ENCODE results near the gene GAGE10.

Gene GAGE10, protein sequence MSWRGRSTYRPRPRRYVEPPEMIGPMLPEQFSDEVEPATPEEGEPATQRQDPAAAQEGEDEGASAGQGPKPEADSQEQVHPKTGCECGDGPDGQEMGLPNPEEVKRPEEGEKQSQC

DNA sequence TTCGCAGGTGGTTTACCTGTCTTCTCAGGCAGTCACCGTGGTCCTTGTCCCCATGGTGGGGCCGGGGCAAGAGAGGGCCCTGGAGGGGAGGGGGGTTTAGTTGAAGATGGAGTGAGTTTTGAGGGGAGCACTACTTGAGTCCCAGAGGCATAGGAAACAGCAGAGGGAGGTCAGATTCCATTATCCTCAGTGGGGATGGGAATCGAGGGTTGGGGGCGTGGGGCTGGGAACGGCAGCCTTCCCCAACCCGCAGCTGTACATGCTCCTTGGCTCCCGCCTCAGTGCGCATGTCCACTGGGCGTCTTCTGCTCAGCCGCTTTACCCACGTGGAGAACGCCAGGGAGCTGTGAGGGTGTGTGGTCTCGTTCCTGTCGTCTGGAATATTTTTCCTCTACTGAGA lies at the start of gene GAGE10:
Gene GAGE10 (plus strand): TSS at position 301 of the 400 bp plus-strand sequence. CDS start 1,214 bp downstream, outside the sequence.
- DNase-seq (ENCODE audit: low read depth, low spot score), result no peak

DNA sequence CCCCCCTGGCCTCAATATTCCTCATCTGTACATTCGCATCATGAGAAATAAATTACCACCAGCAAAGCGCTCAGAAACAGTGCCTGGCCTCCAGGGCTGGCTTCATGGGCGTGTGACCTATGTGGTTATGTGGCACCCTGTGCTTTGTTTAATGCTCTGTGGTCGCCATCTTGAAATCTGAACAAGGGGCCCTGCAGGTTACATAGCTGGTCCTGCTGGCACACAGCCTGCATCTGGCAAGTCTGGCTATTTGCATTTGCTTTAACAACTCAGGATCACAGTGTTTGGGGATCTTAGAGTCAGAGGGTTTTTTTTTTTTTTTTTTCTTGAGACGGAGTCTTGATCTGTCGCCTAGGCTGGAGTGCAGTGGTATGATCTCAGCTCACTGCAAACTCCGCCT lies 48.8 kb upstream of the GAGE10 start:
- no peak for DNase-seq (ENCODE audit: low read depth, low spot score)

DNA sequence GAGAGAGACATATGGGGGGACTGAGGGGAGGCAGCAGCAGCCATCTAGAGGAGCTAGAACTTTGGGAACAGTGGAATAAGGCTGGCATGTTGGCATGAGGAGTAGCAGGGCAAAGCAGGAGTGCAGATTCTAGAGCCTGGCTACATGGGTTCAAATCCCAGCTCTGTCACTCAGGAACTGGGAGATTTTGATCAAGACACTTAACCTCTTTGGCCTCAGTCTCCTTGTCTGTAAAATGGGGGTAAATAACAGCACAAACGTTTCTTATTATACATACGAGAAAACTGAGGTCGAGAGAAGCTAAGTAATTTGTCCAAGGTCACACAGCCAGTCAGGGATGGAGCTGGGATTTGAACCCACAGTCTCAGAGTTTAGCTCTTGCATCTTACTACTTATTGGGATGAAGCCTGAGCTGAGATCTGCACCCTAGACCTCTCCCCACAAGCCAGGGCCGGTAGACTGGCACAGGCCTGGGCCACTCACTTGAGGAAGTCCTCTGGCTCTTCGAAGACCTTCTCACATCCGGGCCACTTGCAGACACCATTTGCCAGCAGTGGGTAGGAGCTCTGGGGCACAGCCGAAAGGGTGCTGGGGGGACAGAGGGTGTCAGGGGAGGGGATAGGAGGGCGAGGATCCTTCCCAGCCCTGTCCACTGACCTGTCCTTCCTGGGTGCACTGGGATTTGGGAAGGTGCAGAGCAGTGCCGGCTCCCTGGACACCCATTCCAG lies 47.0 kb upstream of the GAGE10 start:
- no peak for DNase-seq (ENCODE audit: low read depth, low spot score)

DNA sequence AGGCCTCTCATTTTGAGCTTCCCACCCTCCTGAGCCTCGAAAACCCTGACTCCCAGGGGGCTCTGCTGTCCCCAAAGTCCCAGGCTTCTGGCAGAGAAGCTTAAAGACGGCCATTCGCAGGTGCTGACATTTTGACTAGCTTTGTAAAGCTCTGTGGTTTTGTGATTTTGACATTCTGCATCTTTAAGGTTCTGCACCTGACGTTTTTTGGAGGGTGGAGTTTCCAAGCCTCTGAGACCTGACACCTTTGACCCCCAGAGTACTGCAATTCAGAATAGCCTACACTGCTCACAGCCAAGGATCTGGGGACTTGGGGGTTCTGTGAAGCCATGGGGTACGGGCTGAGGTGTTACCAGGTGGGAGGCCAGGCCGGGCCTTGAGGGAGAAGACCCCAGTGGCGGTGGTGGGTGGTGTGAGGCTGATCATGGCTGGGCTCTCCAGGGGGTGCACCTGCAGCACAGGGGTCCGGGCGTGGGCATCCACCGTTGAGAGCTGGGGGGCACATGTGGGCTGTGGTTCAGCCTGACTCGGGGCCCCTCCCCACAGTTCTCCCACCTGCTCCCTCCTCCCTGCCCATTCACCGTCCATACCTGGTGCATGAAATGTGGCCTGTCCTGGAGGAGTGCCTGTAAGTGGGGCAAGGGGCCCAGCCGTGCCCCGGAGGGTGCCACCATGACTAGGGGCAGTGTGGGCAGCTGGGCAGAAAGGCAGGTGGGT lies 46.2 kb upstream of the GAGE10 start:
- DNase-seq (ENCODE audit: low read depth, low spot score), result no peak

DNA sequence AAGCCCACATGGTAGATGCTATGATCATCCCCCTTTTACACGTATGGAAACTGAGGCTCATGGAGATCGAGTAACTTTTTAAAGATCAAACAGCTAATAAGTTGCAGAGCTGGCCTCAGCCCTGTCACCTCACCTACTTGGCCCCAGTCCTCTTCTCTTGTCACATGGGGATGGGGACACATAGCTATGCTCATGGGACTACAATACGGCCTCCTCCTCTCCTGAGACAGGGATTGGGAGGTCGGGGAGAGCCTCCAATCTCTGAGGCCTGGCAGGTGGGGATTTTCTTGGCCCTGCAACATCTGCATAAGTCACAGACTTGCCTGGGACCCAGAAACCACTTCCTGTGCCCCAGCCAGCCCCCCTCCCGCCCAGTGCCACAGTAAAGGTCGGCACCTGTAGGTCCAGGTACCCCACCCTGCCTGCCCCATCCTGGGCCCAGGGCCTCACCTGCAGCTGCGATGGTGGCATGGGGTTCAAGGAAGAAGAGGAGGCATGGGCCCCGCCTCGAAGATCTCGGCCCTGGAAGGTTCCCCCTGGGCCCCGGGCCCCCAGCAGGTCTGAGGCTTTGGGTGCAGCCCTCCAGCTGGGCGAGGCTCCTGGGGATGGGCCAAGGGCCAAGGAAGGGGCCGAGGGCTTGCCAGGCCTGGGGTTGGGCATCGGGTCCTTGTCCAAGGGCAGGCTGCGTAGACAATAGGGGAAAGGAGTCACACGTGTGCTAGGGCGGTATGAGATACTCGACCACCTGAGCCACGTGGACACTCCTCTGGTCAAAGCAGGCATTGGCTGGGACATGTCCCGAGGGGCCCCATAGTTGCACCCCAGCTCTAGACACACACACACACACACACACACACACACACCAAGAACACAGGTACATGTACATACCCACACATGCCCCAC lies 45.3 kb upstream of the GAGE10 start:
- DNase-seq (ENCODE audit: low read depth, low spot score), result no peak

DNA sequence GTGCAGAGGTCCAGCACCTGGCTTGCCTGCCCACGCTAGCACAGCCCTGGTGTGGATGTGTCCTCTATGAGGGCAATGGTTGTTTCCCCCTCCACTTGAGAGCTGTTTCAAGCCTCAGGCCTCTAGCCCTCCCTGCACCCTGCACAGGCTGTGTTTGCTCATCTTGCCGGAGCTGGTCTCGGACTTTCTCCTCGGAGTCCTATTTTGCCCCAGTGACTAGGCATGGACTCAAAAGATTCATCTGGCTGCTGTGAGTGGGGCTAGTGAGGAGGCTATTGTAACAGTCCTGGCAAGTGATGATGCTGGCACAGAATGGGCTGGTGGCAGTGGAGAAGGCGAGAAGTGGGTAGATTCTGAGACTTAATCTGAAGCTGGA lies 44.7 kb upstream of the GAGE10 start:
- DNase-seq (ENCODE audit: low read depth, low spot score), result no peak

DNA sequence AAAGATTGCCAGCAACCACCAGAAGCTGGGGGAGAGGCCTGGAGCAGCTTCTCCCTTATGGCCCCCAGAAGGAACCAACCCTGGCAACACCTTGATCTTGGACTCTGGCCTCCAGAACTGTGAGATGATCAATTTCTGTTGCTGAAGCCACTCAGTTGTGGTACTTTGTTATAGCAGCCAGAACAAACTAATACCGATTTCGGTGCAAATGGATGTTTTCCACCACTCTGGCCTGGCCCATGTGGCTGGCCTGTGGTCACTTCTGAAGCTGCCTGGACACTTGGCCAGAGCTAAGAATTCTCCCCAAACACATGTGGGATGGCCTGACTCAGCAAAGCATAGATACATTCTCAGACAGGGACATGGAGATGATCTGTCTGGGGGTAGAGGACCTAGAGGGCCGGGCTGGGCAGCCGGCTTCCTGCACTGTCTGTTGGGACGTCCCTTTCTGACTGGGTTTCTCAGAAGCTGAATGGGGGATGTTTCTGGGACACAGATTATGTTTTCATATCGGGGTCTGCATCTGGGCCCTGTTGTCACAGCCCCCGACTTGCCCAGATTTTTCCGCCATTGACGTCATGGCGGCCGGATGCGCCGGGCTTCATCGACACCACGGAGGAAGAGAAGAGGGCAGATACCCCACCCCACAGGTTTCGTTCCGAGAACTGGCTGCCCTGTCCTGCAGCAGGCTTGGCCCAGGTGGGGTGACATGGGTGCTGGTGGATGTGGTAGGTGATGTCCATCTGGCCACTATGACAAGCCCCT lies 43.0 kb upstream of the GAGE10 start:
- DNase-seq (ENCODE audit: low read depth, low spot score), result no peak

DNA sequence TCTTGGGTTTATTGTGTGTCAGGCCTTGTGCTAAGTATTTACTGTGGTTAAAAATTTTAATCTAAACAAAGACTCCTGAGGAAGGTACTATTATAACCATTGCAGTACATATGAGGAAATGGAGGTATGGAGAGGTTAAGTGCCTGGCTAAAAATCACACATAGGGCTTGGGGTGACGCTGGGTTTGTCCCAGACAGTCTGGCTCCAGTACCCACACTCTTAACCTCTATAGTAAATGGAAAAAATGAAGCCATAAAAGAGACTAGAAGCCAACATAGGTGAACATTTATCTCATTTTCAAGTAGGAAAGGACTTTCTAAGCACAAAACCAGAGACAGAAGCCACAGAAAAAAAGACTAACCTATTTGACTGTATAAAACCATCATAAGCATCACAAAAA lies 40.8 kb upstream of the GAGE10 start:
- DNase-seq (ENCODE audit: low read depth, low spot score), result no peak

DNA sequence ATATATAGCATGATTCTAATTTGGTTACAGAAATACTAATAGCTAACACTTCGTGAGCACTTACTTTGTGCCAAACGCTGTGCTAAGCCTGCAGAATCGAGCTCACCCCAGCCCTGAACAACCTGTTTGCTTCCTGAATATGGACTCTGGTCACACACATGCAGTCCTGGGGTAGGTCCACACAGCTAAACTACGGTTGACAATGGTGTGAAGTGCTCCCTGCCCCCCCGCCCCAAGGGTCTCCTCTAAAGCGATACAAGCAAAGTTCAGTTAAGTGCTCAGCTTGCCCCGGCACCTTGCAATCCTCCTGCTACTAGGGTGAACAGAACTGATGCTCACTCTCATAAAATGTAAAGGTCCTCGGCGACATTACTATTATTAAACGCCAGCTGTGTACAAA lies 39.8 kb upstream of the GAGE10 start:
- DNase-seq (ENCODE audit: low read depth, low spot score), result no peak

DNA sequence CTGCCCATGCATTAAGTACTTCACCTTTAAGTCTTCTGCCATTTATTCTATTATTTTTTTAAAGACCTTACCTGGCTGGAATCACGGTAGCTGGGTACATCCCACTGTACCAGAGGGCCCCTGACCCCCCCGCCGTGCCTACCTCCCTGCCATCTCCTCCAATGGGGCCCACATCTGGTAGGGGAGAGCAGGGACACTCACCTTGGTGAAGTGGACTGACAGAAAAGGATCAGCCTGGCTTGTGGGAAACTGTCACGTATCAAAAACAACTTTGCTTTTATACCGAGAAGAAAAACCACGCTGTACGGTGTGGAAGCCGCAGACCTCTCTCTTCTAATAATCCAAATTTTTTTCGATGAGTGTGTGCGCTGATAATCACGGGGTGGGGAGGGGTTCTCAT lies 39.0 kb upstream of the GAGE10 start, which contains the start of gene FOXP3:
Gene FOXP3 (minus strand): TSS at position 251 of the 400 bp plus-strand sequence. CDS start 6,205 bp downstream, outside the sequence.
- no peak for DNase-seq (ENCODE audit: low read depth, low spot score)

DNA sequence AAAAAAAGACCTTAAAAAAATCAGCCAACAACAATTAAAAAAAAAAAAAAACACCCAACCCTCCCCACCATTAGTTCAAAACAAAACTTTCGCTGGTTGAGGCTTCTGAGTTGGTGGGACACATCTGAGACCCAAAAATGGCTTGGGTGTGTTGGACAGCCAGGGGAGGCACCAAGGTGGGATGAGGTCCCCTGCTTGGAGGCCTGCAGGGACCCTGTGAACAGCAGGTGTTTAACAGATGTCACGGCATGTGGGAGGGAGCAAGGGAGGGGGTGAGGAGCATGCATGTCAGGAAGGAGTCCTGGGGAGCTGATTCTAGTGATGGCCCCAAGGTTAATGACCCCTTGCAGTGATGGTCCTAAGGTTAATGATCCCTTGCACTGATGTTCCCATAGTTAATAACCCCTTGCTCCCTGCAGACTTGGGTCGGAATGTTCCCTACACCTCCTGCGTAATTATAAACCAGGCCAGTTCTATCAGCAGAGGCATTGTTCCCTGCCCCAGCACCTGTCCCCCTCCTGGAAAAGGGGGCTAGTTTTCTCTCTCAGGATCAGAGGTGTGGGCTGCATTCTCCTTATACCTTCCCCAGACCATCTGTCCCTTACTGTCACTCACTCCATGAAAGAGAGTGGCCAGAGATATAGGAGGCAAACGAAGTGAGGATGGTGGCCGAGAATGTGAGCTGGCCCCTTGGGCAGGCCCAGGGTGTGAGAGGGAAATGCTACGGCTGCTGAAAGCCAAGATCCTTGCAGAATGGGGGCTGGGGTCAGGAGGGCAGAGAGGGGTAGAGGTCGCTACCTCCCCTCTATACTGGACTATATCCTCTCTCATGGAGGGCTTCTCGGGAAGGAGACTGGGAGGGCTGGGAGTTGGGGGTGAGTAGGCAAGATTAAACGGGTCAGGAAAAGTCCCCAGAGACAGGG lies 36.7 kb upstream of the GAGE10 start:
- no peak for DNase-seq (ENCODE audit: low read depth, low spot score)

DNA sequence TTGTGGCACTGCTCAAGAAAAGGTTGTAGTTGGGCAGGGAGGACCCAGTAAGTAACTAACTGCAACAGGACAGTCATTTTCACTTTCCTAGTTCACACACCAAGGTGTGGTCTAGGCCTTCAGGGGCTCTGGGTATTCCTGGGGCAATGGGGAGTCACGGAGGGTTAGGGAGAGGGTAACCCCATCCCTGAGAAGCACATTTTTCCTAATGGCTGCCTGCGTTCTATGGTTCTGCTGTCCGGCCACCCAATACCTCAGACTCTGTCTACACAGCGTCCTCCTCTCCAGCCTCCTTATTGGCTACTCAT lies 34.8 kb upstream of the GAGE10 start:
- no peak for DNase-seq (ENCODE audit: low read depth, low spot score)

DNA sequence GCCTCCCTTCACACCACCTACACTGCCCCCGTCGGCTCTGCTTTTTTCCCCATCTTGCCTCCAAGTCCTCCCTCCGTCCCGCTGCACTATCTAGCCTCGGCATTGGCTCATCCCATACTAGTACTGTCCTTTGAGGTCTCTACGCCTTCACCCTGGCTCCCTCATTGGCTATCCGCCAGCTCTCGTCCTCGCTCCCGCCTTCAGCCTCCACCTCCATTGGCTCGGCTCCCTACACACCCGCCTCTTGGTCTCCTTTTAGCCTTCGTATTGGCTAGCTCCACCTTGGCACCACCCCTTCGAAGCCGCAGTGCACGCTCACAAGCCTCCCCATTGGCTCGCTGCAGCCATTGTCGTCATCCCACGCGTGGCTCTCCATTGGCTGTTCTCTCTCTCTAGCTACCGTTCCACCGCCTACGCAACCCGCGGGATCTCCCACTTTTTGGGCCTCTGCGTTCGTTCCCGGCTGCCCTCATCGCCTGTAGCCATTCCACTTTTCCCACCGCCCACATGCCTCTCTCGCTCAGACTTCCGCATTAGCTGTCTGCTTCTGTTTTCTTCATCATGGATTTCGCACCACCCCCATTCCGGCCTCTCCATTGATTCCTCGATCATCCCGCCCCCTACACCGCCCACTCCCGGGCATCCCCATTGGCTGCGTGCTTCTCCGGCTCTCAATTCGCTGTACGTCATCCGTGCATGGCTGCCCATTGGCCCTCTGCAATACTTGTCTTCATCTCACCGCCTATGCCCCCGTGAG lies 34.3 kb upstream of the GAGE10 start:
- DNase-seq (ENCODE audit: low read depth, low spot score), result peak; percentile 95

DNA sequence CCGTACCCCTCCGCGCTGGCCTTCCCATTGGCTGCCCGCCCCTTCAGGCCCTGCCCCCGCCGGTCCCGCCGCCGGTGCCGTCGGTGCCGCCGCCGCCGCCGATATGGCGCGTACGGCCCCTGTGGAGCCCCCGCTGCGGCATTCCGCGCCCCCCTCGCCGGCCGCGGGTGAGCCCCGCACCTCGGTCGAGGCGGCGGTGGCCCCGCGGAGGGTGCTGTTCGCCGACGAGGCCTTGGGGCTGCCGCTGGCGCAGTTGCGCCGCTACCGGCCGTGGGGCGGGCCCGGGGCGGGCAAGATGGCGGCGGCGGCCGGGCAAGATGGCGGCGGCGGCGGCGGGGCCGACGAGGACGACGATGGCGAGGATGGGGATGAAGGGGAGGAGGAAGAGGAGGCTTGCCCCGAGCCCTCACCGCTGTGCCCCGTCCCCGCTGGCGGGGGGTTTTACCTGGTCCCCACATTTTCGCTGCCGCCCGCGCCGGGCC lies 33.6 kb upstream of the GAGE10 start, which contains the start of gene PPP1R3F:
Gene PPP1R3F (plus strand): TSS at position 27 of the 482 bp plus-strand sequence. CDS start 77 bp downstream, at position 104.
- DNase-seq (ENCODE audit: low read depth, low spot score), result no peak

DNA sequence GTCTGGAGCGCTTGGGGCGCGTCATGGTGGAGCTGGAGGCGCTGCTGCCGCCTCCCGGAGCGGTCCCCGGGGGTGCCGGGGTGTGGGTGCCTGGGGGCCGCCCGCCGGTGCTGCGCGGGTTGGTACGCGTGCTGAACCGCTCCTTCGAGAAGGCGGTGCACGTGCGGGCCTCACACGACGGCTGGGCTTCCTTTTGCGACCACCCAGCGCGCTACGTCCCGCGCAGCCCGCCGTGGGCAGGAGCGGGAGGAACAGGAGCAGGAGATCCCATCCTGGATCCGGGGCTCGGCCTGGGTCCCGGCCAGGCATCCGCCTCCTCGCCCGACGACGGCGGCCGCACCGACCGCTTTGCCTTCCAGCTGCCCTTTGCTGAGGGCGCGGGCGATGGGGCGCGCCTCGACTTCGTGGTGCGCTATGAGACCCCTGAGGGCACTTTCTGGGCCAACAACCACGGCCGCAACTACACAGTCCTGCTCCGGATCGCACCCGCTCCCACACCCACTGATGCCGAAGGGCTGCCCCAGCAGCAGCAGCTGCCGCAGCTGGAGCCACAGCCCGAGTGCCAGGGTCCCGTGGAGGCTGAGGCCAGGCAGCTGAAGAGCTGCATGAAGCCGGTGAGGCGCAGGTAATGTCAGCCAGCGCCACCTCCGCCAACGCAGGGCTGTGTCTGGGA lies 33.1 kb upstream of the GAGE10 start:
- DNase-seq (ENCODE audit: low read depth, low spot score), result no peak

DNA sequence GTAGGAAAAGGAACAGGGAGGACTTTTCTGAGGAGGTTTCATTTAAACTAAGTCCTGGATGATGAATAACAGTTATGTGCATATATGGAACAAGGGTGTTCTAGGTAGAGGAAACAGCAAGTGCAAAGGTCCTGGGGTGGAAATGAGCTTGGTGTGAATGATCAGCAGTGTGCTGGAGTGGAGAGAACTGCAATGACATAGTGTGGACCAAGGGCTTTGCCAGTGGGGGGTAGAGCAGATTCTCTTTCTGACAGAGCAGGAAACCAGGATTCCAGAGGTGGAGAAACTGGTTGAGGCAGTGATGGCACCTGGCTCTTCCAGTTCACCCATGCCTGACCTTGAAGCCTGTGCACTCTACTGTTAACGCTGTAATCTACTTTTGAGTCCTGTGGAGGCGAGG lies 32.1 kb upstream of the GAGE10 start:
- DNase-seq (ENCODE audit: low read depth, low spot score), result no peak

DNA sequence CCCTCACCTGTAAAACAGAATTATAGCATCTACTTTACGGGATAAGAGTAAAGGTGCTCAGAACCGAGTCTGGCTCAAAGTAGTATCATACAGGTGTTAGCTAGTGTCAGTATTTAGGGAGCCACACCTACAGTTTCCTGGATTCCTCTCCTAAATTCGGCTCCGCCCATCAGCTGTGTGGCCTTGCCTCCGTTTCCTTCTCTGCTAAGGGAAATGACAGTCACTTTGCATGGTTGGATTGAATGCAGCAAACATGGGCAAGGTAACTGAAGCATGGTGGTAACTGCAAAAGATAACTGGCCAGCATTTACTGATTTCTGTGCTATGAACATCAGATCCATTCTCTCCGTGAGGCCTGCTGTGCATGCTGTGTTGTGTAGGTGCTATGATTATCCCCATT lies 31.0 kb upstream of the GAGE10 start:
- DNase-seq (ENCODE audit: low read depth, low spot score), result no peak

DNA sequence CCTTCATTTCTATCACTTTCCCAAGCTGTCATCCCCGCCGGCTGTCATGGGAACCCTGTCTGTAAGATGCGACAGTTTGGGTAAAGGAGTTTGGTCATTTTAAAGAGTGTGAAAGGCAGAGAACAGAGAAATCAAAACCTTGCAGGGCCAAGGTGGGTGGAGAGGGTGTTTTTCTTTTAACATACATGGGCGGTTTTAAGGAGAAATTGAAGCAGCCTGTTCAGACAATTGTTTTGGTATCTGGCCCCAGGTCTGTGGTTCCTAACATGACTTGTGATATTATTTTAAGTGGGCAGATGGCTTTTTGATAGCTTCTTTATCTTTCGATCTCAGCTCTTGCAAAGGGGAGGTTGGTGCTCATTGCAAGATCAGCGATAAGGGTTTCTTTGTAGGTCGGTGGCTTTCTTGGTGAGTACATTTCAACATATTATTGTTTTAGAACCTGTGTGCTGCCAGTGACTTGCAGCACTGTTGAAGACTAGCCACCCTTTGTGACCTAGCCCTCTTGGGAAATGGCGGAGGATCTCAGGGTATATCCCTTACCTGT lies 30.2 kb upstream of the GAGE10 start:
- DNase-seq (ENCODE audit: low read depth, low spot score), result no peak
